Smooth muscle cell (in vitro differentiated cells): Measurements from ENCODE around the gene NKX2-2. TPM values are rescaled to one million over a fixed set of nuclear protein-coding genes. Genes with fewer than 3 reads are reported as not detected.

Experiments used
- DNase-seq: peaks from one replicate; lab custom pipeline; 2025; ENCODE audit not compliant: unreplicated experiment; lab: John Stamatoyannopoulos, UW
- H2AFZ ChIP-seq: fragments of 200-600 bp; sonication (generic); 2 replicates; pipeline ENCODE4 v1.6.0; 2016; ENCODE audit warnings: antibody characterized with exemption, low read depth, mild to moderate bottlenecking
- H3F3A ChIP-seq: fragments of 200-600 bp; sonication (generic); 2 replicates; pipeline ENCODE4 v1.6.0; 2017; ENCODE audit warnings: antibody characterized with exemption, low read depth
- H3K27ac ChIP-seq: fragments of 200-600 bp; sonication (generic); 2 replicates; pipeline ENCODE4 v1.5.1; 2016; ENCODE audit warnings: low read depth, mild to moderate bottlenecking
- H3K27me3 ChIP-seq: fragments of 200-600 bp; sonication (generic); 2 replicates; pipeline ENCODE4 v1.6.1; 2016; ENCODE audit warnings: low read depth, mild to moderate bottlenecking
- H3K36me3 ChIP-seq: fragments of 200-600 bp; sonication (generic); 2 replicates; pipeline ENCODE4 v1.5.1; 2016; ENCODE audit warnings: low read depth
- H3K4me1 ChIP-seq: fragments of 200-600 bp; sonication (generic); 2 replicates; pipeline ENCODE4 v1.5.1; 2016; ENCODE audit warnings: low read depth
- H3K4me2 ChIP-seq: fragments of 200-600 bp; sonication (generic); 2 replicates; pipeline ENCODE4 v1.6.0; 2016; ENCODE audit warnings: mild to moderate bottlenecking
- H3K4me3 ChIP-seq: fragments of 200-600 bp; sonication (generic); 2 replicates; pipeline ENCODE4 v1.5.1; 2016; ENCODE audit warnings: mild to moderate bottlenecking
- H3K79me2 ChIP-seq: fragments of 200-600 bp; sonication (generic); 2 replicates; pipeline ENCODE4 v1.6.0; 2016; ENCODE audit warnings: low read depth, mild to moderate bottlenecking
- H3K9ac ChIP-seq: fragments of 200-600 bp; sonication (generic); 2 replicates; pipeline ENCODE4 v1.6.0; 2016; ENCODE audit warnings: low read depth
- H3K9me3 ChIP-seq: fragments of 200-600 bp; sonication (generic); replicated peaks from 2 replicates; pipeline ENCODE4 v1.5.1; 2016; ENCODE audit warnings: low read depth
- H4K20me1 ChIP-seq: fragments of 200-600 bp; sonication (generic); 2 replicates; pipeline ENCODE4 v1.6.0; 2016; ENCODE audit warnings: low read depth
- WGBS: methylation state at CpG from one replicate; pipeline ENCODE4 v1.1.7; 2016; ENCODE audit warnings: low lambda C conversion rate; 5-methylcytosine and 5-hydroxymethylcytosine counted together
- polyA plus RNA-seq: library from polyadenylated mRNA; unstranded; fragments of >200 nt; fragmentation: Nextera tagmentation; extraction: Ambion mirVana; gene quantifications from 2 replicates; pipeline ENCODE4 v1.2.1, GENCODE V29; 2016
- total RNA-seq: library from RNA; depleted of rRNA; stranded (reverse); fragments of >200 nt; gene quantifications from 2 replicates; pipeline ENCODE4 v1.2.3, GENCODE V29; 2014
- TF ChIP-seq, protein P1 (sequence below): fragments of 200-600 bp; sonication (generic); IDR thresholded peaks from 2 replicates; pipeline ENCODE4 v1.5.1; 2017; ENCODE audit warnings: borderline replicate concordance, mild to moderate bottlenecking, antibody characterized with exemption; ENCODE audit not compliant: insufficient read depth, poor library complexity, severe bottlenecking

The NKX2-2 gene
- total and polyA plus RNA-seq, 2 experiments from 2014 or later: not detected

DNA sequence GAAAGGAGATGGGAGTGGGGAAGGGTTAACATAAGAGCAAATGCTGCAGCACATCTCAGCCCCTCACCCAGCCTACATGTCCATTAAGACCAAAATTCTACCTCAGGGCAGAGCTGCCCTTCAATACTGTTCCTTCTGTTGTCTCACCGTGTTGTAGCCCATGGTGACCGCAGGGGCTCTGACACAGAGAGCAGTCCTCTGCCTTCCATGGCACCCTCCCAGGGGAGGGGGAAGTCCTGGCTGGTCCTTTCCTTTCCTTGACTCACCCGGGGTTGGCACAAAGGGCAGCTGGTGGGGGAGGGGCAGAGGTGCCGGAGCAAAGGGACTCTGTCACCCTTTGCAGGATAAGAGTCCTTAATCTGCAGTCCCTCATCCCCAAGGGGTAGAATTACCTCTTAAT is 15.2 kb downstream of the NKX2-2 start:
- H3F3A ChIP-seq: no peaks in the 10 kb centered on the region
- H3K9ac ChIP-seq: no peak overlapping the region
- DNase-seq: no peak
- no peak overlapping the region for H2AFZ ChIP-seq
- no peak overlapping the region for H3K4me3 ChIP-seq
- 74% methylated on average over 4 of the region's 4 CpGs for WGBS
- TF ChIP-seq, protein P1, sequence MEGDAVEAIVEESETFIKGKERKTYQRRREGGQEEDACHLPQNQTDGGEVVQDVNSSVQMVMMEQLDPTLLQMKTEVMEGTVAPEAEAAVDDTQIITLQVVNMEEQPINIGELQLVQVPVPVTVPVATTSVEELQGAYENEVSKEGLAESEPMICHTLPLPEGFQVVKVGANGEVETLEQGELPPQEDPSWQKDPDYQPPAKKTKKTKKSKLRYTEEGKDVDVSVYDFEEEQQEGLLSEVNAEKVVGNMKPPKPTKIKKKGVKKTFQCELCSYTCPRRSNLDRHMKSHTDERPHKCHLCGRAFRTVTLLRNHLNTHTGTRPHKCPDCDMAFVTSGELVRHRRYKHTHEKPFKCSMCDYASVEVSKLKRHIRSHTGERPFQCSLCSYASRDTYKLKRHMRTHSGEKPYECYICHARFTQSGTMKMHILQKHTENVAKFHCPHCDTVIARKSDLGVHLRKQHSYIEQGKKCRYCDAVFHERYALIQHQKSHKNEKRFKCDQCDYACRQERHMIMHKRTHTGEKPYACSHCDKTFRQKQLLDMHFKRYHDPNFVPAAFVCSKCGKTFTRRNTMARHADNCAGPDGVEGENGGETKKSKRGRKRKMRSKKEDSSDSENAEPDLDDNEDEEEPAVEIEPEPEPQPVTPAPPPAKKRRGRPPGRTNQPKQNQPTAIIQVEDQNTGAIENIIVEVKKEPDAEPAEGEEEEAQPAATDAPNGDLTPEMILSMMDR: no peak
- no peak overlapping the region for H3K27ac ChIP-seq
- no peaks in the 10 kb centered on the region for H3K79me2 ChIP-seq
- no peaks in the 10 kb centered on the region for H3K36me3 ChIP-seq
- H3K27me3 ChIP-seq: peaks cover 43% of the 10 kb centered on the region
- no peak overlapping the region for H3K4me2 ChIP-seq
- no peaks in the 10 kb centered on the region for H4K20me1 ChIP-seq
- no peaks in the 10 kb centered on the region for H3K9me3 ChIP-seq
- H3K4me1 ChIP-seq: no peaks in the 10 kb centered on the region

DNA sequence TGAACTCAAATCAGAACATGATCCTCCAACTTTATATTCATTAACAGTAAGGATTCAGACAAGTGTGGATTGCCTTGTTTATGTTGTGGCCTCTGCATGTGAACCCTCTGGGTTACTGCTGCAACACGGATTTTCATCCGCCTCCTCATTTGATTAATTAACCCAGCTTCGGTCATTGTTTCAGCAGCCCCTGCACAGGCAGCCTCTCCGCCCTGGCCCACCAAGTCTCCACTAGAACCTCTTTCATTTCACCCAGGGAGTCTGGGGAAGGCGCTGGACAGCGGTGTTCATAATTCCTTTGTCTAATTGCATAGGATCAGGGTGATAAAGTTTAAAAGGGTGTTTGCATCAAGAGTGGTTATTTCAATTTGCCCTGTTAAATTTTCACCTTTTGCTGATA is 15.7 kb downstream of the NKX2-2 start:
- TF ChIP-seq, protein P1: no peak
- Histone ChIP-seq H3F3A (no peaks in the 10 kb centered on the region), H3K36me3 (no peaks in the 10 kb centered on the region), H3K27me3 (peaks cover 47% of the 10 kb centered on the region), H3K79me2 (no peaks in the 10 kb centered on the region), H4K20me1 (no peaks in the 10 kb centered on the region), H3K27ac (no peak overlapping the region), H3K4me2 (no peak overlapping the region), H3K4me1 (no peaks in the 10 kb centered on the region), H2AFZ (no peak overlapping the region), H3K9me3 (no peaks in the 10 kb centered on the region), H3K9ac (no peak overlapping the region), H3K4me3 (no peak overlapping the region)
- WGBS: 89% methylated on average over 6 of the region's 6 CpGs
- no peak for DNase-seq

DNA sequence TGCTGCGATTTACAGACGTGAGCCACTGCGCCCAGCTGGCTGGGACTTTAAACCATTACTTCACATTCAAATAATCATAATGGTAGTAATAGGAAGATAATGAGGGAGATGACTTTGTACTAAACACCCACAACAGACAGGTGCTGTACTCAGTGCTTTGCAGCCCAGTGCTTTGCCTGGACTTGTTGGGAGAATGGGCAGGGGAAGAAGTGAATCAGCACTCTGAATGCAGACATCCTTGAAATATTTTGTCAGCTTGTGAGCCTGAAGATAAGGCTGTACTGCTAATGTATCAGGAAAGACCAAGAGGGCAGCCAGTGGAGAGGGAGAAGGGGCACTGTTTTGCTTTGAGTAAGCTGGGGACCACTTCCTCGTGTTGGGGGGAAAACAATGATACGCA is 17.4 kb downstream of the NKX2-2 start:
- TF ChIP-seq, protein P1: no peak
- H4K20me1 ChIP-seq: no peaks in the 10 kb centered on the region
- H3K27me3 ChIP-seq: peaks cover 54% of the 10 kb centered on the region
- no peaks in the 10 kb centered on the region for H3K9me3 ChIP-seq
- H3K27ac ChIP-seq: no peak overlapping the region
- no peaks in the 10 kb centered on the region for H3K79me2 ChIP-seq
- no peak overlapping the region for H2AFZ ChIP-seq
- no peak overlapping the region for H3K4me2 ChIP-seq
- no peaks in the 10 kb centered on the region for H3K4me1 ChIP-seq
- H3K9ac ChIP-seq: no peak overlapping the region
- no peaks in the 10 kb centered on the region for H3F3A ChIP-seq
- no peak for DNase-seq
- no peaks in the 10 kb centered on the region for H3K36me3 ChIP-seq
- H3K4me3 ChIP-seq: no peak overlapping the region
- 92% methylated on average over 5 of the region's 5 CpGs for WGBS

DNA sequence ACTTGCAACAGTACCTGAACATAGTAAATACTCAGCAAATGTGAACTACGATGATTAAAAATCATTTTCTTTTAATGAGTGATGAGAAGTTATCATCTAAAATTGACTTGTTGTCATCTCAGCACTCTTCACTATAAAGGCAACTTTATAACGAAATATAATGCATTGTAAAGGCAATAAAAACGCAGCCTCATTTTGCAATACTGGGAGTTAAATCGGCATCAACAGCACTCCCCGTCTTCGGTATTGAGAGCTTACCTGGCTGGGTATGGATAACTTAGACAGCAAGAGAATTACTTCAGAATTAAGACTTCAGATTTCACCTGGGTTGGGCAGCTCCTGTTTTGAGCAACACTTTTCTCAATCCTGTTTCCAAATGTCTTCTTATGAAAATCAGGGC is 20.8 kb downstream of the NKX2-2 start:
- Histone ChIP-seq H3K9me3 (no peaks in the 10 kb centered on the region), H3K4me2 (no peak overlapping the region), H3F3A (no peaks in the 10 kb centered on the region), H4K20me1 (no peaks in the 10 kb centered on the region), H3K79me2 (no peaks in the 10 kb centered on the region), H2AFZ (no peak overlapping the region), H3K4me3 (no peak overlapping the region), H3K36me3 (no peaks in the 10 kb centered on the region), H3K27me3 (peaks cover 38% of the 10 kb centered on the region), H3K9ac (no peak overlapping the region), H3K27ac (no peak overlapping the region), H3K4me1 (no peaks in the 10 kb centered on the region)
- DNase-seq: no peak
- WGBS: 92% methylated on average over 6 of the region's 6 CpGs
- TF ChIP-seq, protein P1: no peak
